Heart right ventricle (tissue), 16 donors: Measurements from ENCODE around the gene CRB2. TPM values are rescaled to one million over a fixed set of nuclear protein-coding genes. Genes with fewer than 3 reads are reported as not detected.
A peak's percentile ranks its signal among the peaks of the same experiment; 100 is the strongest.

Source experiments
- ATAC-seq, 8 donors: fragments of 200-7000 bp; cut with Tn5 transposase; one replicate each; pipeline ENCODE4 v1.9.1; 2020; ENCODE audit warnings: mild to moderate bottlenecking in 8 of 8, moderate library complexity in 8 of 8, moderate number of reproducible peaks in 1 of 8
- DNase-seq, 2 donors: peaks; one replicate each; pipeline ENCODE4 v3.0.0-alpha.2; 2020
- H3K27ac ChIP-seq, 10 donors: fragments of 200-600 bp; sonication (generic) in 2 of 10; one replicate each; pipeline versions ENCODE4 v1.5.0 to v1.8.0; 2020 to 2022; ENCODE audit warnings: mild to moderate bottlenecking in 3 of 10
- H3K27me3 ChIP-seq, 7 donors: fragments of 200-600 bp; one replicate each; pipeline ENCODE4 v1.8.0; 2021 to 2022; ENCODE audit warnings: mild to moderate bottlenecking in 2 of 7
- H3K36me3 ChIP-seq, 9 donors: fragments of 200-600 bp; sonication (generic) in 1 of 9; one replicate each; pipeline versions ENCODE4 v1.5.0 to v1.8.0; 2020 to 2022; ENCODE audit warnings: mild to moderate bottlenecking in 2 of 9
- H3K4me1 ChIP-seq, 9 donors: fragments of 200-600 bp; sonication (generic) in 1 of 9; one replicate each; pipeline versions ENCODE4 v1.5.0 to v1.8.0; 2020 to 2022; ENCODE audit warnings: mild to moderate bottlenecking in 4 of 9
- H3K4me3 ChIP-seq, 10 donors: fragments of 200-600 bp; sonication (generic) in 2 of 10; one replicate each; pipeline versions ENCODE4 v1.5.0 to v1.8.0; 2020 to 2022; ENCODE audit warnings: mild to moderate bottlenecking in 7 of 10, moderate library complexity in 2 of 10
- H3K9me3 ChIP-seq, 11 donors: fragments of 200-600 bp in 10 of 11; sonication (generic) in 2 of 11; one replicate each; pipeline versions ENCODE4 v1.5.0 to v1.8.0; 2013 to 2022; ENCODE audit warnings: mild to moderate bottlenecking in 2 of 11, control low read depth in 1 of 11, moderate library complexity in 1 of 11
- CTCF ChIP-seq, 9 donors: fragments of 200-600 bp; sonication (generic) in 2 of 9; IDR thresholded peaks; one replicate each; pipeline versions ENCODE4 v1.5.0 to v1.8.0; 2021 to 2022; ENCODE audit warnings: antibody characterized with exemption in 9 of 9, mild to moderate bottlenecking in 5 of 9, moderate library complexity in 1 of 9
- WGBS, 2 donors: extraction: QIAGEN DNeasy Blood & Tissue Kit; methylation state at CpG; one replicate each; pipeline ENCODE4 v1.1.7; 2013; ENCODE audit warnings: inconsistent platforms in 1 of 2; 5-methylcytosine and 5-hydroxymethylcytosine counted together
- intact Hi-C, 10 donors: fragments of 100-400 bp; cut with DNase I; formaldehyde crosslinking; loops; one replicate each; pipeline versions ENCODE4 v1.11.1 to v1.14.2; 2022
- polyA plus RNA-seq, 2 donors: library from polyadenylated mRNA; stranded (reverse); fragments of 200-250 nt; gene quantifications; one replicate each; pipeline ENCODE4 v1.2.3, GENCODE V29; 2013
- total RNA-seq, 10 donors: library from RNA; stranded (reverse); fragmentation: NEBNext Ultra II Directional in 3 of 10; extraction: Animal tissue kit (Norgen Biotek cat#: 25700) in 3 of 10; gene quantifications; one replicate each; pipeline versions ENCODE4 v1.2.1 to v1.2.4, GENCODE V29; 2021 to 2023
- donor health status: Arrhythmogenic right ventricular cardiomyopathy.
- donor health status: ischemic (EF 13 %, LVEDD 7.1; RV severe dilation, severe dysfunction).
- donor health status: healthy with polysubstance abuse.
- donor health status: DM: no; HTN: yes; CAD: no.
- donor health status: DM: no; HTN: no; CAD: no.
- donor health status: ischemic (EF 25% LVEDD 6.9; RV normal size, moderate dysfunction).
- donor health status: ischemic (EF 25% LVEDD 5.7; RV mildly dilated, moderate dysfunction).
- donor health status: healthy.
- donor health status: DM: yes; HTN: yes; CAD: no.
- donor health status: Ischemic cardiomyopathy.
- donor health status: ischemic (EF 35%, LVEDD 5.7; RV mildly dilated, moderate dysfunction).
- donor health status: nonischemic (EF 11% LVEDD 7.7; RV severe dilation, severe dysfunction).
- donor health status: DM: yes; HTN: yes; CAD: no.
- donor health status: PGD.
- donor health status: ischemic (EF 29% LVEDD 5.4; RV normal size, mild dysfunction).
- donor health status: nonischemic (EF 23%, LVEDD 6.1; RV moderate dilation, normal function).

Gene CRB2
- total and polyA plus RNA-seq, 12 donors = 0.01 to 0.24 (median 0.09) TPM; not detected in 9

DNA sequence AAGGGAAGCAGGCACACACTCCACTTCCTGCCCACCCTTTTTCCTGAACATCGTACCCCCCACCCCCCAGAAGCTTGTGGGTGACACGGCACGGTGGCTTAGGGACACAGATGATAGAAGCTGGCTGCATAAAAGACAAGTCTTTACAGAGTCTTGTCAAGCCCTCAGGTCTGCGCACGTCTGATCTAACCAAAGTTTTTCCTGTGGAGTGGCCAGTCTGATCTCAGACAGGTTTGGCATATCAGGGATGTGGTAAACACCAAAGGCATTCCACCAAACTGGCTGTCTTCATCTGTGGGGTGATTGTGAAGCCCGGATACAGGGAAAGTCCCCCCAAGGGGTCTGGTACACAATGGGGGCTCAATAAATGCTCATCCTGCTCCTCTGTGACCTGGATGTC, 50.0 kb downstream of the CRB2 start:
- peaks cover 0 to 13% (median 5%) of the 10 kb centered on the region in 9 donors for H3K4me1 ChIP-seq
- 78 to 84% methylated on average over 6 of the region's 6 CpGs for WGBS, 2 donors
- no peak for TF ChIP-seq CTCF (IDR thresholded peaks at IDR 0.05)
- no peaks in the 10 kb centered on the region for H3K9me3 ChIP-seq
- no peak for ATAC-seq
- no peak overlapping the region for H3K4me3 ChIP-seq
- intact Hi-C loops = loop anchor here in 3 of 10 donors (10.0 kb wide), 2 partner anchors 629 to 639 kb away; no protein-coding TSS in a partner anchor
- peaks cover 0 to 10% (median 0%) of the 10 kb centered on the region in 9 donors for H3K36me3 ChIP-seq
- no peak overlapping the region for H3K27ac ChIP-seq
- DNase-seq = no peak
- no peaks in the 10 kb centered on the region for H3K27me3 ChIP-seq

DNA sequence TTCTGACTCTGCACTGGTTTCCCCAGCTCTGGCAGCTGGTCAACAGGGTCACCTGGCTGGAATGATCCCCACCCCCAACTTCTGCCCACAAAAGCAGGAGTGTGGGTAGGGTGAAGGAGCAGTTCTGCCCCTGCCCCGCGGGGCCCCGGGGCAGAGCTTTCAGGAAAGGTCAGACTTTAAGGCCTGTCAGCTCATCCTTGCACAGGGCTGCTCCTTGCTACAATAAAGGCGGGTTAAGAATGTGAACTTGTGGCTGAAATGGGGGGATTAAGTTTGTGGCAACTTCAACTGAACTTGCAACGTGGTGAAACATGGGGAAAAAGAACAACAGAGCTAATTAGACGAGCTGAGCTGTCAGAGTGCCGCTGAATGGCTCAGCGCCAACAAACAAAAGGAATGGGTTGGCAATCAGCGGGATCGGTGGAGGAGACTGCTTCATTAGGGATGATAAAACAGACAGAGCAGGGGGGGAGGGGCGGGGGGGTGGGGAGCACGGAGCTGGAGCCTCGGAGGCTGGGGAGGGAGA, 50.8 kb downstream of the CRB2 start:
- Histone ChIP-seq H3K36me3 (peaks cover 0 to 14% (median 0%) of the 10 kb centered on the region in 9 donors), H3K27ac (no peak overlapping the region), H3K4me1 (peaks cover 0 to 6% (median 0%) of the 10 kb centered on the region in 9 donors), H3K9me3 (no peaks in the 10 kb centered on the region), H3K27me3 (no peaks in the 10 kb centered on the region), H3K4me3 (no peak overlapping the region)
- TF ChIP-seq CTCF (IDR thresholded peaks at IDR 0.05) = no peak
- 55 to 71% methylated on average over 12 to 13 of the region's 13 CpGs for WGBS, 2 donors
- no peak for ATAC-seq
- DNase-seq = no peak
- intact Hi-C loops = loop anchor here in 3 of 10 donors (10.0 kb wide), 2 partner anchors 628 to 638 kb away; no protein-coding TSS in a partner anchor

- H3K27ac ChIP-seq = no peak overlapping the region
- H3K27me3 ChIP-seq = no peaks in the 10 kb centered on the region
- DNase-seq (no peak), ATAC-seq (no peak)
- H3K4me1 ChIP-seq = peaks cover 0 to 6% (median 0%) of the 10 kb centered on the region in 9 donors
- whole genome bisulfite sequencing, 2 donors = 83 to 84% methylated on average over 20 of the region's 20 CpGs
- H3K36me3 ChIP-seq = peaks cover 0 to 14% (median 0%) of the 10 kb centered on the region in 9 donors
- no peak for TF ChIP-seq CTCF (IDR thresholded peaks at IDR 0.05)
- intact Hi-C loops = loop anchor here in 3 of 10 donors (10.0 kb wide), 2 partner anchors 627 to 637 kb away; no protein-coding TSS in a partner anchor
- H3K9me3 ChIP-seq = no peaks in the 10 kb centered on the region
- no peak overlapping the region for H3K4me3 ChIP-seq
These were observed 51.3 kb downstream of the CRB2 start for GRCh38 chr9:123407217-123407851.

DNA sequence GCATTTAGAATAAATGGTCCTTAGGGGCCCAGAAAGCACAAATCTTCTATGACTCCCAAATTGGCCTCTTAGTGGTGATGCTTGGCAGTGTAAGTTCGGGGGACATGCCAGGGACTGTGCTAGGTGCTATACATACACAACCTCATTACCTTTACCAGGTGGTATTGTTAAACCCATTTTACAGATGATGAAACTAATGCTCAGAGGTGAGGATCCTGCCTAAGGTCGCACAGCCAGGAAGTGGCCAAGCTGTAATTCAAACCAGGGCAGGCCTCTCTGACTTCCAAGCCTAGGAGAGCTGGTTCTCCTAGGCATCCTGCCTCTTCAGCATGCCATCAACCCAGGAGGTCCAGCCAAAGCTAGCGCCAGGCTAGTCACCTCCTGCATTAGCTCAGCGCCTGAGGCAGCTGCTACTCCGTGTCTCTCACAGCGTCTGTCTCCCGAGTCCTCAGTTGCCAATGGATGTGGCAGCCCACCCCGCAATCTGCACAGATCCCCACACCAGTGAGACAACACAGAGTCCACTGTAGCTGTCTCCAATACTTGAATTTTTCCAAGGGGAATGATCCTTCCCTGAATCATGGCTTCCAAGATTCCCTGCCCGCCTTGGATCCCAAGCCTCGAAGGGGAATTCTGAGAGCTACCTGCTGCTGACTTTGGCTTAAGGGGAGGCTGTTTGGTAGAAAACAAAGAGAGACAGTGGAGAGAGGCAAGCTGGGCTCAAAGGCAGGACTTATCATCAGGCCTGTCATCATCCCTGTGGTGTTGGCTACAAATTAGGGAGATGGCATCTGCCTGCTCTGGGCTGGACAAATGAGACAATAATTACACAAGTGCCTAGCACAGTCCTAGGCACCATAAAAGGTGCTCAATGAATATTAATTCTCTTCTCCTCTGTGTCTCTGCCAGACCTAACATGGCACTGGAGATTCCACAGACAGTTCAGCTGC, 52.6 kb downstream of the CRB2 start:
- ATAC-seq (peak in 3 of 8 donors; percentile 45 to 77 (median 51)), DNase-seq (no peak)
- Histone ChIP-seq H3K4me3 (no peak overlapping the region), H3K27me3 (no peaks in the 10 kb centered on the region), H3K4me1 (peaks cover 0 to 6% (median 0%) of the 10 kb centered on the region in 9 donors), H3K9me3 (no peaks in the 10 kb centered on the region), H3K36me3 (peaks cover 0 to 8% (median 0%) of the 10 kb centered on the region in 9 donors), H3K27ac (no peak overlapping the region)
- TF ChIP-seq CTCF (IDR thresholded peaks at IDR 0.05) = no peak
- 73 to 76% methylated on average over 10 of the region's 10 CpGs for WGBS, 2 donors
- intact Hi-C loops = loop anchor here in 4 of 10 donors (2.0 to 10.0 kb wide), 3 partner anchors 132 to 636 kb away; no protein-coding TSS in a partner anchor
